NCI-H69 (cell line): Measurements from ENCODE around the gene EQTN.

Experiments used
- DNase-seq: peaks from one replicate; lab custom pipeline; 2025; lab: John Stamatoyannopoulos, UW

Gene EQTN

GRCh38 chr9:27297050-27297449 is at the start of gene EQTN:
Gene EQTN (minus strand): TSS chr9:27297150. CDS start chr9:27297055, 95 bp downstream.
- DNase-seq = no peak

GRCh38 chr9:27344776-27345175 is 47.8 kb upstream of the EQTN start:
- no peak for DNase-seq

GRCh38 chr9:27341545-27342294 is 44.8 kb upstream of the EQTN start:
- no peak for DNase-seq

GRCh38 chr9:27340961-27341511 is 44.1 kb upstream of the EQTN start:
- peak; percentile 48 for DNase-seq

GRCh38 chr9:27340285-27340674 is 43.3 kb upstream of the EQTN start:
- no peak for DNase-seq

GRCh38 chr9:27339661-27340284 is 42.8 kb upstream of the EQTN start:
- DNase-seq = no peak

- no peak for DNase-seq
These were observed 41.6 kb upstream of the EQTN start for GRCh38 chr9:27338527-27338903.

GRCh38 chr9:27337833-27338526 is 41.0 kb upstream of the EQTN start:
- DNase-seq = no peak

- DNase-seq = no peak
These were observed 40.3 kb upstream of the EQTN start for GRCh38 chr9:27337236-27337635.

GRCh38 chr9:27336829-27337228 is 39.9 kb upstream of the EQTN start:
- no peak for DNase-seq

GRCh38 chr9:27336126-27336525 is 39.2 kb upstream of the EQTN start:
- no peak for DNase-seq

GRCh38 chr9:27335075-27335474 is 38.1 kb upstream of the EQTN start:
- DNase-seq = no peak

- DNase-seq = peak; percentile 84
These were observed 36.5 kb upstream of the EQTN start for GRCh38 chr9:27333241-27334052.

GRCh38 chr9:27331393-27331792 is 34.4 kb upstream of the EQTN start:
- DNase-seq = no peak

- DNase-seq = no peak
These were observed 32.3 kb upstream of the EQTN start for GRCh38 chr9:27329291-27329690.

GRCh38 chr9:27328483-27328882 is 31.5 kb upstream of the EQTN start:
- no peak for DNase-seq

GRCh38 chr9:27311184-27311583 is 14.2 kb upstream of the EQTN start:
- DNase-seq = no peak

- peak; percentile 70 for DNase-seq
These were observed 13.6 kb upstream of the EQTN start for GRCh38 chr9:27310582-27310981.

- no peak for DNase-seq
These were observed 11.9 kb upstream of the EQTN start for GRCh38 chr9:27308691-27309390.

GRCh38 chr9:27304521-27304920 is 7.6 kb upstream of the EQTN start:
- DNase-seq = peak; percentile 85

- peak; percentile 7 for DNase-seq
These were observed 6.3 kb upstream of the EQTN start for GRCh38 chr9:27303219-27303618.
